HG03060 (cell line): ENCODE results near the gene BAIAP3.
A peak's percentile ranks its signal among the peaks of the same experiment; 100 is the strongest.

Source experiments
- ATAC-seq: cut with Tn5 transposase; IDR thresholded peaks from one replicate; pipeline ENCODE4 v1.9.1; 2021; ENCODE audit warnings: low read depth, moderate number of reproducible peaks; ENCODE audit not compliant: unreplicated experiment

The BAIAP3 gene

GRCh38 chr16:1330931-1331711 is 2.3 kb upstream of the BAIAP3 start:
- ATAC-seq, result no peak

- ATAC-seq, result no peak
Measured at GRCh38 chr16:1331712-1332617, 1.5 kb upstream of the BAIAP3 start.

- no peak for ATAC-seq
Measured at GRCh38 chr16:1332618-1333148, 762 bp upstream of the BAIAP3 start.

GRCh38 chr16:1333854-1334700 is 632 bp downstream of the BAIAP3 start:
- no peak for ATAC-seq

GRCh38 chr16:1334739-1335138 is 1.3 kb downstream of the BAIAP3 start:
- ATAC-seq, result no peak

GRCh38 chr16:1335211-1335971 is 1.9 kb downstream of the BAIAP3 start:
- ATAC-seq, result no peak

- no peak for ATAC-seq
Measured at GRCh38 chr16:1335996-1336395, 2.6 kb downstream of the BAIAP3 start.

GRCh38 chr16:1336619-1337018 is 3.2 kb downstream of the BAIAP3 start:
- no peak for ATAC-seq

- ATAC-seq, result no peak
Measured at GRCh38 chr16:1337486-1337885, 4.0 kb downstream of the BAIAP3 start.

- no peak for ATAC-seq
Measured at GRCh38 chr16:1338119-1338730, 4.8 kb downstream of the BAIAP3 start.

GRCh38 chr16:1338855-1339675 is 5.6 kb downstream of the BAIAP3 start:
- ATAC-seq, result no peak

- no peak for ATAC-seq
Measured at GRCh38 chr16:1340730-1341494, 7.5 kb downstream of the BAIAP3 start.

GRCh38 chr16:1341495-1342420 is 8.3 kb downstream of the BAIAP3 start:
- no peak for ATAC-seq

- peak; percentile 81 for ATAC-seq
Measured at GRCh38 chr16:1342526-1343427, 9.3 kb downstream of the BAIAP3 start.

GRCh38 chr16:1343428-1344242 is 10.2 kb downstream of the BAIAP3 start:
- no peak for ATAC-seq
